Measurements from ENCODE around the gene BTBD9. TPM values are rescaled to one million over a fixed set of nuclear protein-coding genes. Genes with fewer than 3 reads are reported as not detected.
A peak's percentile ranks its signal among the peaks of the same experiment; 100 is the strongest.

BTBD9 gene
- total RNA-seq, 1 donor from 2014 or later = 23.0 TPM

DNA sequence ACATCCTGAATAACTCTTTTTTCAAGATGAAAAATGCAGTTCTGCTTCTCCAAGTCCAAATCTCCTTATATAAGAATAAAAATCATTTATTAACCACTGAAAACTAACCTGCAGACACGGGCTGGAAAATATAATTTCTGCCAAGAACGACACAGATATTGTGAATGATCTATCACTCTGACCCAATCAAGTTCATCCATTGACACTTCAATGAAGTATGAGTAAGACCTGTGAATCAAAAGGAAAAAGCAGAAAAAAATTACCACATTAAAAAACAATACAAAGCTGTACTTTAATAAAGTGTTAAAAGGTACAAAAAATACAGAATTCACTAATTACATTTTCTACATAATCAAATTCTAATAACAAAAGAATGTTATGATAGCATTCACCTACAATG, 62.2 kb downstream of the BTBD9 start:
- no peak for DNase-seq (ENCODE audit: low spot score in 2 of 2, unreplicated experiment in 2 of 2)
- H3K27ac Mint-ChIP-seq = no peak overlapping the region
- H3K27me3 Mint-ChIP-seq (ENCODE audit: low read depth) = no peaks in the 10 kb centered on the region
- TF ChIP-seq, protein P1, sequence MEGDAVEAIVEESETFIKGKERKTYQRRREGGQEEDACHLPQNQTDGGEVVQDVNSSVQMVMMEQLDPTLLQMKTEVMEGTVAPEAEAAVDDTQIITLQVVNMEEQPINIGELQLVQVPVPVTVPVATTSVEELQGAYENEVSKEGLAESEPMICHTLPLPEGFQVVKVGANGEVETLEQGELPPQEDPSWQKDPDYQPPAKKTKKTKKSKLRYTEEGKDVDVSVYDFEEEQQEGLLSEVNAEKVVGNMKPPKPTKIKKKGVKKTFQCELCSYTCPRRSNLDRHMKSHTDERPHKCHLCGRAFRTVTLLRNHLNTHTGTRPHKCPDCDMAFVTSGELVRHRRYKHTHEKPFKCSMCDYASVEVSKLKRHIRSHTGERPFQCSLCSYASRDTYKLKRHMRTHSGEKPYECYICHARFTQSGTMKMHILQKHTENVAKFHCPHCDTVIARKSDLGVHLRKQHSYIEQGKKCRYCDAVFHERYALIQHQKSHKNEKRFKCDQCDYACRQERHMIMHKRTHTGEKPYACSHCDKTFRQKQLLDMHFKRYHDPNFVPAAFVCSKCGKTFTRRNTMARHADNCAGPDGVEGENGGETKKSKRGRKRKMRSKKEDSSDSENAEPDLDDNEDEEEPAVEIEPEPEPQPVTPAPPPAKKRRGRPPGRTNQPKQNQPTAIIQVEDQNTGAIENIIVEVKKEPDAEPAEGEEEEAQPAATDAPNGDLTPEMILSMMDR (IDR thresholded peaks at IDR 0.05; ENCODE audit: unreplicated experiment) = no peak
- H3K4me3 Mint-ChIP-seq = no peak overlapping the region
- H3K4me1 Mint-ChIP-seq = peaks cover 9% of the 10 kb centered on the region
- peaks cover 5% of the 10 kb centered on the region for H3K9me3 Mint-ChIP-seq
- H3K36me3 Mint-ChIP-seq = peaks cover 15% of the 10 kb centered on the region

DNA sequence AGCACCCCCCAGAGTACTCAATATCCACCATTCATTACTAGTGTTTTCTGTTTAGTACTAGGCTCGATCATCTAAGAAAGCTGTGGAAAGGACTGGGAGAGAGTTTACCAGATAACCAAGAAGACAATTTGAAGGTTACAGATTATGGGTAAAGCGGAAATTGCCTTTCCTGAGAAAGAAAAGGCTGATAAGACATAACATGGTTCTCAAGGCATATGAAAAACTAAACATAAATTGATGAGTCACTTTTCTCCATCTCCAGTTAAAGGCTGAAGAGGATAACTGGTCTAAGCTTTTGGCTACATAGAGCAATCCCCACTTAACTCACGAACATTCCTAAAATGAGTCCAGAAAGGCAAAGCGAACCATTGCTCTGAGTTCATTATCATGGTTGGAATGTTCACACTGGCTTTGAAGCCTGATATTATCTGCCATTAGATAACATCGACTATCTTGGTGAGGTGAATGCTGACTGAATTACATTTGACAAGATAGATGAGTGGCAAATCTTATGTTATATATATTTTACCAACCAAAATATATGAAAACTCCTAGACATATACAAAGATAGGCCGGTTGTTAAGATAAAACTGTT, 65.8 kb downstream of the BTBD9 start:
- no peak overlapping the region for H3K27ac Mint-ChIP-seq
- H3K27me3 Mint-ChIP-seq (ENCODE audit: low read depth) = no peaks in the 10 kb centered on the region
- H3K4me3 Mint-ChIP-seq = no peak overlapping the region
- peaks cover 9% of the 10 kb centered on the region for H3K4me1 Mint-ChIP-seq
- H3K9me3 Mint-ChIP-seq = peaks cover 5% of the 10 kb centered on the region
- TF ChIP-seq, protein P1 (IDR thresholded peaks at IDR 0.05; ENCODE audit: unreplicated experiment) = no peak
- peaks cover 10% of the 10 kb centered on the region for H3K36me3 Mint-ChIP-seq
- DNase-seq (ENCODE audit: low spot score in 2 of 2, unreplicated experiment in 2 of 2) = no peak

DNA sequence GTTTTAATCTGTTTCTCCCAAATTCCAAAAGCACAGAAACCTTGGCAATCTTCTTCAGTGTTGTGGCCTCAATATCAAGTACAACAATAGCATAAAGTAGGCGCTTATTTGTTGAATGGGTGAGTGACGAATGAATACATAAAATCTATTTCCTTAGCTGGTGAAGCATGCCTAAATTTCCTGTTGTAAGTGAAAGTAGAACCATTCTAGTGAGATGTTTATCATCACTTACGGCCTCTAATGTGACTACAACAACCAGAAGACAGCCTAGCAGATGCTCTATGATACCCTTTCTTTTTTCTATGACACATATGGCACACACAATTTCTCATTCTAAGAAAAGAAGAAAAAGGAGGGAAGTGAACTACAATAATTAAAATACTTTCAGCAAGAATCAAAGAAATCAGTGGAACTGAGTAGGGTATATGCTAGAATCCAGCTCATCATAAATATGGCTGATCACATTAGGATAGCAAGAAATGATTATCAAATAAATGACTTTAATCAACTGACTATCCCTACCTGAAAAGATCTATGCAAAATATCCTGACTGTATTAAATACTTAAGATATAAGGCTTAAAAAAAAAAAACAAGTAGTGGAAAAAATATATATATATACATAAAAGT, 67.4 kb downstream of the BTBD9 start:
- peaks cover 10% of the 10 kb centered on the region for H3K4me1 Mint-ChIP-seq
- H3K27ac Mint-ChIP-seq = no peak overlapping the region
- no peaks in the 10 kb centered on the region for H3K27me3 Mint-ChIP-seq (ENCODE audit: low read depth)
- no peak for DNase-seq (ENCODE audit: low spot score in 2 of 2, unreplicated experiment in 2 of 2)
- no peak overlapping the region for H3K4me3 Mint-ChIP-seq
- TF ChIP-seq, protein P1 (IDR thresholded peaks at IDR 0.05; ENCODE audit: unreplicated experiment) = no peak
- H3K36me3 Mint-ChIP-seq = peaks cover 8% of the 10 kb centered on the region
- peaks cover 5% of the 10 kb centered on the region for H3K9me3 Mint-ChIP-seq

DNA sequence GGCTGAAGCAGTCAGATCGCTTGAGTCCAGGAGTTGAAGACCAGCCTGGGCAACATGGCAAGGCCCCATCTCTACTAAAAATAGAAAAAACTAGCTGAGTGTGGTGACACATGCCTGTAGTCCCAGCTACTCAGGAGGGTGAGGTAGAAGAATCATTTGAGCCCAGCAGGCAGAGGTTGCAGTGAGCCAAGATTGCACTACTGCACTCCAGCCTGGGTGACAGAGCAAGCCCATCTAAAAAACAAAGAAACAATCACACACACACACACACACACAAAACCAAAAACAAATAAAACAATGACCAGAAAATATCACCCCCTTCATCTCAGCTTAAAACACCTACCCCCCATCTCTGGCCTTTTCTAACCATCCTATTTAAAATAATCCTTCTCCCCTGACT, 68.0 kb downstream of the BTBD9 start:
- Mint-ChIP-seq H3K27ac (no peak overlapping the region), H3K36me3 (peaks cover 4% of the 10 kb centered on the region), H3K27me3 (ENCODE audit: low read depth) (no peaks in the 10 kb centered on the region), H3K9me3 (peaks cover 5% of the 10 kb centered on the region), H3K4me3 (no peak overlapping the region), H3K4me1 (peaks cover 13% of the 10 kb centered on the region)
- TF ChIP-seq, protein P1 (IDR thresholded peaks at IDR 0.05; ENCODE audit: unreplicated experiment) = no peak
- no peak for DNase-seq (ENCODE audit: low spot score in 2 of 2, unreplicated experiment in 2 of 2)

DNA sequence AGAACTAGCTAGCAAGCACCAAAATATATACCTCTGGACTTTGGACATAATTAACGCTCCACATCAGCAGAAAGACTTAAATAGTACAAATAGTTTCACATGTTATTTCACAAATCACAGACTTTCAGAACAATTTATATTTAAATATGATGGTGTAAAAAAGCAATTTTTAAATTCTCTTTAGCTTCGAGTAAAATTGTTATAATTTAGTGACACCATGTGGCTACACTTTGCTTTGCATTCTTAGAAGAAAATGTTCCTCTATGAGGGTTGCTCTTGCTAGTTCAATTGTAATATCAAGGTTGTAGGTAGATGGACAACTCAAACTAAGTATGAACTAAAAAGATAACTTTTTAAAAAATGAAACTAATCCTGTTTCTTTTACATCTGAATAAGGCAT, 69.0 kb downstream of the BTBD9 start:
- Mint-ChIP-seq H3K9me3 (peaks cover 5% of the 10 kb centered on the region), H3K4me3 (no peak overlapping the region), H3K27me3 (ENCODE audit: low read depth) (no peaks in the 10 kb centered on the region), H3K27ac (no peak overlapping the region), H3K4me1 (peaks cover 16% of the 10 kb centered on the region), H3K36me3 (peaks cover 4% of the 10 kb centered on the region)
- TF ChIP-seq, protein P1 (IDR thresholded peaks at IDR 0.05; ENCODE audit: unreplicated experiment) = peak; percentile 22
- DNase-seq (ENCODE audit: low spot score in 2 of 2, unreplicated experiment in 2 of 2) = no peak

Measured in mesothelial cell of epicardium (in vitro differentiated cells).